GM12878 (cell line): ENCODE results near the gene FAM228A.

Experiments used
- BCL11A ChIP-seq: IDR thresholded peaks from 2 replicates; pipeline ENCODE4 v1.6.1; 2011; ENCODE audit warnings: low read depth, low read length
- CREM ChIP-seq: IDR thresholded peaks from 2 replicates; pipeline ENCODE4 v1.6.1; 2014; ENCODE audit warnings: antibody characterized with exemption, low read depth
- E4F1 ChIP-seq: fragments of 450-650 bp; IDR thresholded peaks from 2 replicates; pipeline ENCODE4 v1.6.1; 2018; ENCODE audit warnings: borderline replicate concordance, mild to moderate bottlenecking; ENCODE audit not compliant: partially characterized antibody
- EP300 ChIP-seq, 2 experiments: fragments of 150-350 bp in 1 of 2; IDR thresholded peaks; 2 replicates each; pipeline ENCODE4 v1.6.1; 2011 to 2012; ENCODE audit warnings: low read depth in 2 of 2, low read length in 2 of 2, borderline replicate concordance in 1 of 2, improper control_type of control experiment in 1 of 2, inconsistent platforms in 1 of 2; ENCODE audit not compliant: control insufficient read depth in 1 of 2
- MEF2B ChIP-seq: fragments of 450-650 bp; IDR thresholded peaks from 2 replicates; pipeline ENCODE4 v1.6.1; 2018; ENCODE audit warnings: mild to moderate bottlenecking, moderate library complexity; ENCODE audit not compliant: partially characterized antibody, poor library complexity, severe bottlenecking
- NRF1 ChIP-seq: conservative IDR thresholded peaks from 2 replicates; pipeline ENCODE4 v1.6.1; 2011; ENCODE audit warnings: mild to moderate bottlenecking, low read depth, low read length, improper control_type of control experiment
- PAX5 ChIP-seq: IDR thresholded peaks from 2 replicates; pipeline ENCODE4 v1.6.1; 2011; ENCODE audit warnings: low read depth, low read length, borderline replicate concordance
- PBX3 ChIP-seq: IDR thresholded peaks from 2 replicates; pipeline ENCODE4 v1.6.1; 2011; ENCODE audit warnings: mild to moderate bottlenecking, low read depth, low read length, moderate library complexity; ENCODE audit not compliant: insufficient replicate concordance
- SREBF2 ChIP-seq: IDR thresholded peaks from 2 replicates; pipeline ENCODE4 v1.6.1; 2012; ENCODE audit warnings: mild to moderate bottlenecking, low read length
- STAT3 ChIP-seq: IDR thresholded peaks from 2 replicates; pipeline ENCODE4 v1.6.1; 2011; ENCODE audit warnings: low read depth, low read length, improper control_type of control experiment
- TAF1 ChIP-seq: IDR thresholded peaks from 2 replicates; pipeline ENCODE4 v1.6.1; 2011; ENCODE audit warnings: mild to moderate bottlenecking, low read depth, low read length, borderline replicate concordance
- ZNF274 ChIP-seq: IDR thresholded peaks from one replicate; pipeline ENCODE4 v1.8.0; 2011; ENCODE audit not compliant: insufficient read length, insufficient read depth
- ZSCAN29 ChIP-seq: fragments of 450-650 bp; IDR thresholded peaks from 2 replicates; pipeline ENCODE4 v1.6.1; 2017; ENCODE audit warnings: mild to moderate bottlenecking, moderate library complexity
- TF ChIP-seq, protein P1 (sequence below), 3 experiments: IDR thresholded peaks in 2 of 3; conservative IDR thresholded peaks in 1 of 3; 2 replicates each; pipeline ENCODE4 v1.5.1; 2011; ENCODE audit warnings: low read depth in 3 of 3, low read length in 3 of 3, mild to moderate bottlenecking in 3 of 3, control low read depth in 2 of 3, moderate library complexity in 2 of 3, inconsistent platforms in 1 of 3, mixed read lengths in 1 of 3; ENCODE audit not compliant: control insufficient read depth in 2 of 3, insufficient read depth in 1 of 3; ENCODE audit errors: extremely low read depth in 1 of 3

DNA sequence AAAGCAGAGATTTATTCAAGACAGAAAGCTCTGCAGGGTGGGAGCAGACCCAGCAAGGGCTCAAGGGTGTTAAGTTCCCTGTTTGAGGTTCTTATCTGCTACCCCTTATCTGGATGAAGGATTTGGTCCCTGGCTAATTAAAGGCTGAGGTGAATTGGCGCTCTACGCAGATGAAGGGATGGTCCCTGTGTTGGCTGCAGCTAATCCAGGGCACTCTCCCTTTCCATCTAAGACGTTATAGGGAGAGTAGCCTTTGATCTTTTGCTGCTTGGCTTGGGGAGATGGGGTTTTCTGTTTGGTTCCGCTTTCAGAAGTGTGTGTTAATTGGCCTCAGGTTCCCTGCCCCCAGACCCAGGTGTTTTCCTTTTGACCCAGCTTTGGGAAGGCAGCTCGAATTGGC, 17.0 kb downstream of the FAM228A start:
- TF ChIP-seq E4F1 (no peak), PBX3 (no peak), CREM (no peak), SREBF2 (no peak), ZSCAN29 (no peak), BCL11A (no peak), STAT3 (no peak), PAX5 (no peak), TAF1 (no peak), EP300 (IDR thresholded peaks at IDR 0.05; ENCODE audit: borderline replicate concordance in 1 of 2, control insufficient read depth in 1 of 2, low read depth in 2 of 2, low read length in 2 of 2) (no peak), MEF2B (no peak), NRF1 (no peak), ZNF274 (no peak)
- TF ChIP-seq, protein P1, sequence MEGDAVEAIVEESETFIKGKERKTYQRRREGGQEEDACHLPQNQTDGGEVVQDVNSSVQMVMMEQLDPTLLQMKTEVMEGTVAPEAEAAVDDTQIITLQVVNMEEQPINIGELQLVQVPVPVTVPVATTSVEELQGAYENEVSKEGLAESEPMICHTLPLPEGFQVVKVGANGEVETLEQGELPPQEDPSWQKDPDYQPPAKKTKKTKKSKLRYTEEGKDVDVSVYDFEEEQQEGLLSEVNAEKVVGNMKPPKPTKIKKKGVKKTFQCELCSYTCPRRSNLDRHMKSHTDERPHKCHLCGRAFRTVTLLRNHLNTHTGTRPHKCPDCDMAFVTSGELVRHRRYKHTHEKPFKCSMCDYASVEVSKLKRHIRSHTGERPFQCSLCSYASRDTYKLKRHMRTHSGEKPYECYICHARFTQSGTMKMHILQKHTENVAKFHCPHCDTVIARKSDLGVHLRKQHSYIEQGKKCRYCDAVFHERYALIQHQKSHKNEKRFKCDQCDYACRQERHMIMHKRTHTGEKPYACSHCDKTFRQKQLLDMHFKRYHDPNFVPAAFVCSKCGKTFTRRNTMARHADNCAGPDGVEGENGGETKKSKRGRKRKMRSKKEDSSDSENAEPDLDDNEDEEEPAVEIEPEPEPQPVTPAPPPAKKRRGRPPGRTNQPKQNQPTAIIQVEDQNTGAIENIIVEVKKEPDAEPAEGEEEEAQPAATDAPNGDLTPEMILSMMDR (IDR thresholded peaks at IDR 0.05 in 2 of 3, conservative IDR thresholded peaks at IDR 0.05 in 1 of 3; ENCODE audit: control insufficient read depth in 2 of 3, extremely low read depth in 1 of 3, insufficient read depth in 1 of 3, low read depth in 3 of 3, low read length in 3 of 3): no peak
